CD14-positive monocyte (primary cell): Measurements from ENCODE around the gene TNNT3. TPM values are rescaled to one million over a fixed set of nuclear protein-coding genes. Genes with fewer than 3 reads are reported as not detected.
A peak's percentile ranks its signal among the peaks of the same experiment; 100 is the strongest.

Experiments
- DNase-seq, 3 donors: peaks; one replicate each; pipeline ENCODE4 v3.0.0-alpha.2; 2011 to 2022
- H2AFZ ChIP-seq: 2 replicates; pipeline ENCODE4 v1.6.0; 2012; ENCODE audit warnings: mild to moderate bottlenecking, low read depth, low read length, inconsistent platforms; ENCODE audit not compliant: insufficient read depth, poor library complexity, severe bottlenecking
- H3K27ac ChIP-seq, 2 donors: 1 replicate in 1 of 2; 2 replicates in 1 of 2; pipeline ENCODE4 v1.5.1; 2012 to 2013; ENCODE audit warnings: low read length in 2 of 2, control low read depth in 1 of 2, inconsistent platforms in 1 of 2, low read depth in 1 of 2, mild to moderate bottlenecking in 1 of 2
- H3K27me3 ChIP-seq, 2 donors: one replicate each; pipeline versions ENCODE4 v1.6.0 to v1.6.1; 2011 to 2013; ENCODE audit warnings: low read length in 2 of 2; ENCODE audit not compliant: control insufficient read depth in 2 of 2, insufficient read depth in 2 of 2
- H3K36me3 ChIP-seq, 2 donors: replicated peaks in 1 of 2; 1 replicate in 1 of 2; 2 replicates in 1 of 2; pipeline versions ENCODE4 v1.5.1 to v1.6.1; 2012 to 2013; ENCODE audit warnings: low read length in 2 of 2, control low read depth in 1 of 2, inconsistent platforms in 1 of 2, mild to moderate bottlenecking in 1 of 2; ENCODE audit not compliant: insufficient read depth in 2 of 2, control insufficient read depth in 1 of 2
- H3K4me1 ChIP-seq, 2 donors: 1 replicate in 1 of 2; 2 replicates in 1 of 2; pipeline versions ENCODE4 v1.5.1 to v1.6.1; 2012 to 2013; ENCODE audit warnings: low read length in 2 of 2, control low read depth in 1 of 2, inconsistent platforms in 1 of 2, mild to moderate bottlenecking in 1 of 2, moderate library complexity in 1 of 2; ENCODE audit not compliant: insufficient read depth in 2 of 2, control insufficient read depth in 1 of 2
- H3K4me2 ChIP-seq: replicated peaks from 2 replicates; pipeline ENCODE3; 2012; ENCODE audit warnings: low read length, moderate library complexity, mild to moderate bottlenecking; ENCODE audit not compliant: poor library complexity, severe bottlenecking; ENCODE audit errors: extremely low read depth
- H3K4me3 ChIP-seq, 3 experiments: fragments of 200-600 bp in 1 of 3; sonication (generic) in 1 of 3; replicated peaks in 1 of 3; 1 replicate in 2 of 3; 2 replicates in 1 of 3; pipeline ENCODE4 v1.5.1; 2011 to 2013; ENCODE audit warnings: low read length in 3 of 3, mild to moderate bottlenecking in 3 of 3, control low read depth in 2 of 3, low read depth in 2 of 3, inconsistent platforms in 1 of 3, moderate library complexity in 1 of 3
- H3K79me2 ChIP-seq: 2 replicates; pipeline ENCODE4 v1.6.0; 2012; ENCODE audit warnings: mild to moderate bottlenecking, control low read depth, inconsistent platforms, low read length, moderate library complexity; ENCODE audit not compliant: insufficient read depth
- H3K9ac ChIP-seq: 2 replicates; pipeline ENCODE4 v1.6.0; 2017; ENCODE audit warnings: low read length, mild to moderate bottlenecking; ENCODE audit not compliant: insufficient read depth, poor library complexity, severe bottlenecking
- H3K9me3 ChIP-seq, 2 donors: replicated peaks in 1 of 2; 1 replicate in 1 of 2; 2 replicates in 1 of 2; pipeline versions ENCODE4 v1.5.1 to v1.6.1; 2012 to 2013; ENCODE audit warnings: low read length in 2 of 2, control low read depth in 1 of 2; ENCODE audit not compliant: control insufficient read depth in 1 of 2, insufficient read depth in 1 of 2
- H4K20me1 ChIP-seq: 2 replicates; pipeline ENCODE4 v1.6.0; 2012; ENCODE audit warnings: mild to moderate bottlenecking, low read length, control low read depth, moderate library complexity; ENCODE audit not compliant: insufficient read depth
- H3K27ac Mint-ChIP-seq, 7 donors: one replicate each; pipeline ENCODE4 v1.8.0; 2020; ENCODE audit warnings: mild to moderate bottlenecking in 7 of 7, mixed read lengths in 7 of 7, moderate library complexity in 6 of 7, inconsistent platforms in 2 of 7
- H3K27me3 Mint-ChIP-seq, 3 donors: one replicate each; pipeline ENCODE4 v1.8.0; 2021 to 2022; ENCODE audit warnings: low read depth in 3 of 3, mild to moderate bottlenecking in 3 of 3, mixed read lengths in 3 of 3, moderate library complexity in 3 of 3, inconsistent platforms in 1 of 3
- H3K36me3 Mint-ChIP-seq, 2 donors: one replicate each; pipeline ENCODE4 v1.8.0; 2020; ENCODE audit warnings: mixed read lengths in 2 of 2, inconsistent platforms in 1 of 2, mild to moderate bottlenecking in 1 of 2
- H3K4me1 Mint-ChIP-seq: one replicate; pipeline ENCODE4 v1.8.0; 2020; ENCODE audit warnings: mild to moderate bottlenecking, mixed read lengths
- H3K4me3 Mint-ChIP-seq, 2 donors: one replicate each; pipeline ENCODE4 v1.8.0; 2020; ENCODE audit warnings: mild to moderate bottlenecking in 2 of 2, mixed read lengths in 2 of 2, moderate library complexity in 1 of 2
- H3K9me3 Mint-ChIP-seq, 7 donors: one replicate each; pipeline ENCODE4 v1.8.0; 2020 to 2022; ENCODE audit warnings: mixed read lengths in 7 of 7, mild to moderate bottlenecking in 6 of 7, moderate library complexity in 6 of 7, inconsistent platforms in 2 of 7
- CTCF ChIP-seq: fragments of 200-600 bp; IDR thresholded peaks from one replicate; pipeline ENCODE4 v1.8.0; 2022; ENCODE audit warnings: antibody characterized with exemption, mild to moderate bottlenecking
- WGBS: methylation state at CpG from one replicate; pipeline ENCODE4 v1.1.5; 2013; ENCODE audit warnings: missing lambda C conversion rate; ENCODE audit not compliant: insufficient coverage; 5-methylcytosine and 5-hydroxymethylcytosine counted together
- intact Hi-C, 2 donors: fragments of 100-400 bp; cut with micrococcal nuclease; formaldehyde crosslinking; loops; one replicate each; pipeline versions ENCODE4 v1.15.0 to v1.15.1; 2023
- polyA plus RNA-seq, 3 donors: library from polyadenylated mRNA; depleted of rRNA in 1 of 3; unstranded in 2 of 3; stranded (reverse) in 1 of 3; fragments of 300-500 nt in 2 of 3; fragments of >200 nt in 1 of 3; fragmentation: Illumina TruSeq in 2 of 3; gene quantifications; 1 replicate in 2 of 3; 2 replicates in 1 of 3; pipeline ENCODE4 v1.2.3, GENCODE V29; 2012 to 2021

The TNNT3 gene
- polyA plus RNA-seq, 3 donors, result 1.4 TPM; not detected in 2

GRCh38 chr11:1932105-1932480 is 12.6 kb downstream of the TNNT3 start:
- Mint-ChIP-seq H3K27ac (no peak overlapping the region), H3K9me3 (peaks cover 0 to 3% (median 0%) of the 10 kb centered on the region in 7 donors), H3K4me3 (peak overlapping the region in 1 of 2 donors; percentile 68), H3K36me3 (no peaks in the 10 kb centered on the region), H3K4me1 (peaks cover 13% of the 10 kb centered on the region), H3K27me3 (peaks cover 10 to 25% (median 15%) of the 10 kb centered on the region in 3 donors)
- H2AFZ ChIP-seq, result peak overlapping the region; percentile 6
- no peaks in the 10 kb centered on the region for H3K36me3 ChIP-seq
- no peak for DNase-seq
- H3K79me2 ChIP-seq, result no peaks in the 10 kb centered on the region
- H3K9ac ChIP-seq, result no peak overlapping the region
- H3K4me2 ChIP-seq, result peak overlapping the region; percentile 8
- H4K20me1 ChIP-seq, result no peaks in the 10 kb centered on the region
- WGBS, result 13% methylated on average over 7 of the region's 11 CpGs
- no peak overlapping the region for H3K27ac ChIP-seq
- H3K4me3 ChIP-seq, result no peak overlapping the region
- no peak for TF ChIP-seq CTCF
- intact Hi-C loops, result no loop called here
- H3K9me3 ChIP-seq, result no peaks in the 10 kb centered on the region
- peaks cover 9 to 12% of the 10 kb centered on the region in 2 donors for H3K4me1 ChIP-seq
- peaks cover 0 to 4% of the 10 kb centered on the region in 2 donors for H3K27me3 ChIP-seq

- Histone ChIP-seq H3K9ac (no peak overlapping the region), H2AFZ (no peak overlapping the region), H3K36me3 (no peaks in the 10 kb centered on the region), H3K4me3 (no peak overlapping the region), H3K4me1 (peaks cover 9 to 12% of the 10 kb centered on the region in 2 donors), H3K79me2 (no peaks in the 10 kb centered on the region), H3K27me3 (peaks cover 0 to 4% of the 10 kb centered on the region in 2 donors), H3K9me3 (no peaks in the 10 kb centered on the region), H3K4me2 (no peak overlapping the region), H4K20me1 (no peaks in the 10 kb centered on the region), H3K27ac (no peak overlapping the region)
- Mint-ChIP-seq H3K27me3 (peaks cover 10 to 23% (median 15%) of the 10 kb centered on the region in 3 donors), H3K4me3 (no peak overlapping the region), H3K36me3 (no peaks in the 10 kb centered on the region), H3K27ac (no peak overlapping the region), H3K9me3 (peaks cover 0 to 3% (median 0%) of the 10 kb centered on the region in 7 donors), H3K4me1 (peaks cover 13% of the 10 kb centered on the region)
- intact Hi-C loops, result no loop called here
- WGBS, result 100% methylated on average over 3 of the region's 4 CpGs
- no peak for TF ChIP-seq CTCF
- DNase-seq, result no peak
Measured at GRCh38 chr11:1932681-1933080, 13.2 kb downstream of the TNNT3 start.
